Endothelial cell of umbilical vein (primary cell): ENCODE results near the gene NFATC4. TPM values are rescaled to one million over a fixed set of nuclear protein-coding genes. Genes with fewer than 3 reads are reported as not detected.

ENCODE experiments used
- BruUV-seq: library from RNA; stranded (reverse); fragments of 400-500 nt; replicated peaks from 2 replicates; lab custom pipeline; 2021; lab: Mats Ljungman, UMichigan
- CTCF ChIA-PET: fragments of 300-600, 350-600 bp; sonication (Branson Sonifier 250); formaldehyde crosslinking; loops from one replicate; lab custom pipeline; 2021; ENCODE audit warnings: antibody characterized with exemption, inconsistent platforms; lab: Charles Lee
- POLR2A ChIA-PET: fragments of 300-600, 350-600 bp; sonication (Branson Sonifier 250); formaldehyde crosslinking; loops from one replicate; lab custom pipeline; 2021; ENCODE audit warnings: antibody characterized with exemption, inconsistent platforms; lab: Charles Lee
- DNase-seq: peaks from one replicate; pipeline ENCODE4 v3.0.0-alpha.2; 2011; ENCODE audit warnings: low read depth, low spot score
- FAIRE-seq: peaks from 2 replicates; lab custom pipeline; 2011; peaks lifted over from hg19 to GRCh38; lab: Jason Lieb, UNC
- H2AFZ ChIP-seq: 2 replicates; pipeline ENCODE4 v1.6.0; 2012; ENCODE audit warnings: low read depth, low read length, control low read depth, inconsistent platforms
- H3K27ac ChIP-seq: 2 replicates; pipeline ENCODE4 v1.5.1; 2011; ENCODE audit warnings: low read depth, mild to moderate bottlenecking, control low read depth, low read length, moderate library complexity; ENCODE audit not compliant: insufficient read depth
- H3K27me3 ChIP-seq, 2 experiments: 2 replicates each; pipeline versions ENCODE4 v1.6.0 to v1.6.1; 2011; ENCODE audit warnings: low read length in 2 of 2, mixed read lengths in 1 of 2; ENCODE audit not compliant: control insufficient read depth in 2 of 2, insufficient read depth in 2 of 2
- H3K36me3 ChIP-seq, 2 experiments: 2 replicates in 1 of 2; 3 replicates in 1 of 2; pipeline ENCODE4 v1.5.1; 2011; ENCODE audit warnings: low read length in 2 of 2, mild to moderate bottlenecking in 1 of 2, moderate library complexity in 1 of 2; ENCODE audit not compliant: control insufficient read depth in 2 of 2, insufficient read depth in 2 of 2; ENCODE audit errors: extremely low read depth in 1 of 2
- H3K4me1 ChIP-seq: 3 replicates; pipeline ENCODE4 v1.5.1; 2011; ENCODE audit warnings: mild to moderate bottlenecking, low read length; ENCODE audit not compliant: control insufficient read depth, insufficient read depth; ENCODE audit errors: extremely low read depth
- H3K4me2 ChIP-seq: 2 replicates; pipeline ENCODE4 v1.6.1; 2011; ENCODE audit warnings: low read length, control low read depth, mixed read lengths; ENCODE audit not compliant: insufficient read depth
- H3K4me3 ChIP-seq, 3 experiments: fragments of 200-600 bp in 1 of 3; sonication (generic), shearing (Covaris generic) in 1 of 3; replicated peaks in 1 of 3; 2 replicates each; pipeline ENCODE4 v1.5.1; 2011 to 2016; ENCODE audit warnings: control low read depth in 3 of 3, low read length in 3 of 3, mild to moderate bottlenecking in 2 of 3, inconsistent platforms in 1 of 3, low read depth in 1 of 3, moderate library complexity in 1 of 3; ENCODE audit not compliant: insufficient read depth in 1 of 3
- H3K79me2 ChIP-seq: 2 replicates; pipeline ENCODE4 v1.6.0; 2012; ENCODE audit warnings: low read length, inconsistent platforms; ENCODE audit not compliant: control insufficient read depth, insufficient read depth
- H3K9ac ChIP-seq: replicated peaks from 2 replicates; pipeline ENCODE3; 2011; ENCODE audit warnings: low read length, control low read depth; ENCODE audit not compliant: insufficient read depth; ENCODE audit errors: extremely low read depth
- H3K9me1 ChIP-seq: replicated peaks from 3 replicates; pipeline ENCODE4 v1.6.0; 2011; ENCODE audit warnings: mild to moderate bottlenecking, low read length; ENCODE audit not compliant: control insufficient read depth, insufficient read depth; ENCODE audit errors: extremely low read depth
- H3K9me3 ChIP-seq: replicated peaks from 2 replicates; pipeline ENCODE4 v1.5.1; 2012; ENCODE audit warnings: low read length, inconsistent platforms; ENCODE audit not compliant: control insufficient read depth, insufficient read depth
- H4K20me1 ChIP-seq: replicated peaks from 2 replicates; pipeline ENCODE3; 2011; ENCODE audit warnings: mild to moderate bottlenecking, low read length; ENCODE audit not compliant: control insufficient read depth, insufficient read depth; ENCODE audit errors: extremely low read depth
- EZH2 ChIP-seq: IDR thresholded peaks from 2 replicates; pipeline ENCODE4 v1.6.1; 2012; ENCODE audit warnings: borderline replicate concordance, low read depth, mild to moderate bottlenecking, moderate library complexity, low read length, inconsistent platforms; ENCODE audit not compliant: severe bottlenecking
- FOS ChIP-seq: IDR thresholded peaks from 2 replicates; pipeline ENCODE4 v1.6.1; 2011; ENCODE audit warnings: mild to moderate bottlenecking, low read length, moderate library complexity, borderline replicate concordance; ENCODE audit not compliant: insufficient read depth
- GATA2 ChIP-seq: IDR thresholded peaks from 2 replicates; pipeline ENCODE4 v1.7.0; 2011; ENCODE audit warnings: low read depth, mild to moderate bottlenecking, moderate library complexity, mixed read lengths, low read length; ENCODE audit not compliant: insufficient read length, insufficient read depth
- JUN ChIP-seq: IDR thresholded peaks from 2 replicates; pipeline ENCODE4 v1.6.1; 2011; ENCODE audit warnings: borderline replicate concordance, low read depth; ENCODE audit not compliant: insufficient read length, insufficient read depth
- MYC ChIP-seq: IDR thresholded peaks from one replicate; pipeline ENCODE4 v1.6.1; 2011; ENCODE audit warnings: mild to moderate bottlenecking, low read depth, low read length
- POLR2A ChIP-seq: IDR thresholded peaks from 2 replicates; pipeline ENCODE4 v1.6.1; 2012; ENCODE audit warnings: low read depth, mild to moderate bottlenecking, control low read depth, low read length
- POLR2AphosphoS5 ChIP-seq: IDR thresholded peaks from 2 replicates; pipeline ENCODE4 v1.6.1; 2012; ENCODE audit warnings: low read depth, mild to moderate bottlenecking, control low read depth, low read length, moderate library complexity; ENCODE audit not compliant: insufficient read depth
- dilution Hi-C: fragments of 300-500 bp; cut with MboI; formaldehyde crosslinking; loops from one replicate; pipeline ENCODE4 v1.15.0; 2019; ENCODE audit warnings: low sequenced_read_pairs; ENCODE audit not compliant: extremely low pct_ligation_motif_present
- intact Hi-C: fragments of 100-400 bp; cut with micrococcal nuclease; formaldehyde crosslinking; loops from one replicate; pipeline ENCODE4 v1.10.0; 2022
- polyA plus RNA-seq, 4 experiments: library from polyadenylated mRNA; depleted of rRNA in 3 of 4; stranded (reverse) in 3 of 4; unstranded in 1 of 4; fragments of >200 nt; gene quantifications; 2 replicates each; pipeline versions ENCODE4 v1.2.1 to v1.2.3, GENCODE V29; 2011 to 2012; ENCODE audit warnings: missing spikeins in 1 of 4
- total RNA-seq: library from RNA; stranded (reverse); gene quantifications from 2 replicates; pipeline ENCODE4 v1.2.3, GENCODE V29; 2021
- TF ChIP-seq, protein P1 (sequence below): IDR thresholded peaks from 2 replicates; pipeline ENCODE4 v1.6.1; 2011; ENCODE audit not compliant: insufficient read depth, insufficient read length
- TF ChIP-seq, protein P2 (sequence below), 2 donors: IDR thresholded peaks; 1 replicate in 1 of 2; 2 replicates in 1 of 2; pipeline ENCODE4 v1.5.1; 2011; ENCODE audit warnings: low read length in 2 of 2, mild to moderate bottlenecking in 2 of 2, moderate library complexity in 2 of 2, control low read depth in 1 of 2, inconsistent platforms in 1 of 2, low read depth in 1 of 2; ENCODE audit not compliant: insufficient read depth in 1 of 2; ENCODE audit errors: extremely low read depth in 1 of 2

Gene NFATC4
- total and polyA plus RNA-seq, 2 donors (not counting 3 experiments of a cell fraction or from before 2014, with no cell fraction given): 79.5 to 88.1 TPM

DNA sequence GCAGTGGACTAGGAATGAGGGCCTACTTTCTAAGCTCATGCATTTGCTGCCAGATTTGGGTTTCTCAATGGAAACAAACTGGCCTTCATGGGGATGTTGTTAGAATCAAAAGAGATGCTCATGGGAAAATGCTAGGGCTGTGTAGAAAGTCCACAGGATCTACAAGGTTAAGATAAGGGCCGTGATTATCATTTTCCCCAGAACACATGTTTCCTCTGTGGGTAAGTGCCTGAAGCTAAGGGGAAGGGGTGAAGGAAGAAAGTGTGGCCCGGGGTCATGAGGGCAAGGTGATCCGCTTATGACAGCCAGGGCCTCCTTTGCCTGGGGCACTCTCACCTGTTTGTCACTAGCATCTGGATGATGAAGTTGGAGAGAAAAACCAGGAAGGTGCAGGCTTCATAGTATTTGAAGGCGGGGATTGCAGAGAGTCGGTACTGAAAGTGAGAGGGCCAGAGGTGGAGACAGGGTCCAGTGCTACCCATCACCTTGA lies 42.9 kb upstream of the NFATC4 start:
- H2AFZ ChIP-seq: no peak overlapping the region
- H3K9ac ChIP-seq: no peak overlapping the region
- no peaks in the 10 kb centered on the region for H3K79me2 ChIP-seq
- peaks cover 0 to 18% of the 10 kb centered on the region in 2 experiments for H3K36me3 ChIP-seq
- no peaks in the 10 kb centered on the region for H3K27me3 ChIP-seq
- H3K27ac ChIP-seq: no peak overlapping the region
- H3K9me1 ChIP-seq: no peaks in the 10 kb centered on the region
- H3K9me3 ChIP-seq: no peaks in the 10 kb centered on the region
- no peaks in the 10 kb centered on the region for H4K20me1 ChIP-seq
- intact Hi-C loops (no loop called here), dilution Hi-C loops (no loop called here)
- CTCF ChIA-PET: interaction anchor here (4.4 to 20.1 kb wide), 3 partner anchors 9 to 109 kb away, joined by 14 to 811 read pairs (median 23); partner anchors contain the start of genes CBLN3, CIDEB and KHNYN
- FAIRE-seq (no peak), DNase-seq (no peak)
- TF ChIP-seq MYC (no peak), EZH2 (no peak), POLR2A (no peak)
- TF ChIP-seq, protein P1, sequence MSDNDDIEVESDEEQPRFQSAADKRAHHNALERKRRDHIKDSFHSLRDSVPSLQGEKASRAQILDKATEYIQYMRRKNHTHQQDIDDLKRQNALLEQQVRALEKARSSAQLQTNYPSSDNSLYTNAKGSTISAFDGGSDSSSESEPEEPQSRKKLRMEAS: no peak
- POLR2A ChIA-PET: no interaction called here
- no peak overlapping the region for H3K4me2 ChIP-seq
- no TSS peak for BruUV-seq
- H3K4me3 ChIP-seq: no peak overlapping the region
- peaks cover 5% of the 10 kb centered on the region for H3K4me1 ChIP-seq

DNA sequence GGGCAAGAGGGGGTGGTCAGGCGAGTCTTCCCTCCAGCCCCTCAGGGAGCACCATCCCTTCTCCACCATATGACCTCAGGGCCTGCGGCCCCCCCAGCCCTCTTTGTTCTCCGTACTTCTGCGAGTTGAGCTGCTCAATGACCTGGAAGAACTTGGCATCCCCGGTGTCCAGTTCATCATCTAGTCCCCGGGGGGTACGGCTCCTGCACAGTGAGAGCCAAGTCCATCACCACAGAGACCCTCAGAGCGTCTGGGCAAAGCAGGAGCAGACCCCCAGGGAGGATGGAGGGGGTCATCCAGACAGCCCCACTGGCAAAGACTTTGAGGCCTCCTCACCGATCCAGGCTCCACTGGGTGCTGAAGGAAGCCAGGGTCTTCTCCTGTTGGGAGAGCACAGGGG lies 42.0 kb upstream of the NFATC4 start:
- TF ChIP-seq FOS (no peak), EZH2 (no peak), JUN (no peak), MYC (no peak), POLR2A (no peak), POLR2AphosphoS5 (no peak), GATA2 (no peak)
- TF ChIP-seq, protein P2, sequence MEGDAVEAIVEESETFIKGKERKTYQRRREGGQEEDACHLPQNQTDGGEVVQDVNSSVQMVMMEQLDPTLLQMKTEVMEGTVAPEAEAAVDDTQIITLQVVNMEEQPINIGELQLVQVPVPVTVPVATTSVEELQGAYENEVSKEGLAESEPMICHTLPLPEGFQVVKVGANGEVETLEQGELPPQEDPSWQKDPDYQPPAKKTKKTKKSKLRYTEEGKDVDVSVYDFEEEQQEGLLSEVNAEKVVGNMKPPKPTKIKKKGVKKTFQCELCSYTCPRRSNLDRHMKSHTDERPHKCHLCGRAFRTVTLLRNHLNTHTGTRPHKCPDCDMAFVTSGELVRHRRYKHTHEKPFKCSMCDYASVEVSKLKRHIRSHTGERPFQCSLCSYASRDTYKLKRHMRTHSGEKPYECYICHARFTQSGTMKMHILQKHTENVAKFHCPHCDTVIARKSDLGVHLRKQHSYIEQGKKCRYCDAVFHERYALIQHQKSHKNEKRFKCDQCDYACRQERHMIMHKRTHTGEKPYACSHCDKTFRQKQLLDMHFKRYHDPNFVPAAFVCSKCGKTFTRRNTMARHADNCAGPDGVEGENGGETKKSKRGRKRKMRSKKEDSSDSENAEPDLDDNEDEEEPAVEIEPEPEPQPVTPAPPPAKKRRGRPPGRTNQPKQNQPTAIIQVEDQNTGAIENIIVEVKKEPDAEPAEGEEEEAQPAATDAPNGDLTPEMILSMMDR (IDR thresholded peaks at IDR 0.05; ENCODE audit: extremely low read depth in 1 of 2, insufficient read depth in 1 of 2, low read depth in 1 of 2, low read length in 2 of 2): no peak
- TF ChIP-seq, protein P1: no peak
- FAIRE-seq (no peak), DNase-seq (no peak)
- Histone ChIP-seq H3K27ac (no peak overlapping the region), H3K79me2 (no peaks in the 10 kb centered on the region), H3K9me3 (no peaks in the 10 kb centered on the region), H3K4me2 (no peak overlapping the region), H3K4me3 (no peak overlapping the region), H2AFZ (no peak overlapping the region), H3K4me1 (peaks cover 5% of the 10 kb centered on the region), H3K9me1 (no peaks in the 10 kb centered on the region), H4K20me1 (no peaks in the 10 kb centered on the region), H3K27me3 (no peaks in the 10 kb centered on the region), H3K9ac (no peak overlapping the region), H3K36me3 (peaks cover 0 to 18% of the 10 kb centered on the region in 2 experiments)
- CTCF ChIA-PET: interaction anchor here (4.4 to 20.1 kb wide), 3 partner anchors 8 to 108 kb away, joined by 14 to 811 read pairs (median 23); partner anchors contain the start of genes CBLN3, CIDEB and KHNYN
- intact Hi-C loops: no loop called here
- POLR2A ChIA-PET: no interaction called here
- dilution Hi-C loops: no loop called here
- BruUV-seq: no TSS peak
